Measurements from ENCODE around the gene MAGI1.

The MAGI1 gene

GRCh38 chr3:66010739-66011655 is 27.7 kb downstream of the MAGI1 start:
- peak; percentile 62 for DNase-seq

- no peak for DNase-seq
These were observed 28.4 kb downstream of the MAGI1 start for GRCh38 chr3:66010348-66010738.

DNA sequence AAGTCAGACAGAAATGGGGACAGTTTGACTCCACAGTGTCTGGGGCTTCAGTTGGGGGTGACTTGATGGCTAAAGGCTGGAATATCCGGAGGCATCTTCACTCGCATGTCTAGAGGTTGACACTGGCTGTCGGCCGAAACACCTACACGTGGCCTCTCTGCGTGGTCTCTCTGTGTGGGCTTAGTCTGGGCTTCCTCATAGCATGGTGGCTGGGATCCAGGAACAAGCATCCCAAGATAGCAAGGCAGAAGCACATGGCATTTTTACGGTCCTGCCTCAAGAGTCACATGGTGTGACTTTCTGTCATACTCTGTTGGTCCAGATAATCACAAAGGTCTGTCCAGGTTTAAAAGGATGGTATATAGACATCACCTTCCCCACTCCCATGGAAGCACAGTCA is 34.5 kb downstream of the MAGI1 start:
- DNase-seq = no peak

- DNase-seq = no peak
These were observed 37.1 kb downstream of the MAGI1 start for GRCh38 chr3:66001626-66002025.

- no peak for DNase-seq
These were observed 38.2 kb downstream of the MAGI1 start for GRCh38 chr3:66000506-66000905.

DNA sequence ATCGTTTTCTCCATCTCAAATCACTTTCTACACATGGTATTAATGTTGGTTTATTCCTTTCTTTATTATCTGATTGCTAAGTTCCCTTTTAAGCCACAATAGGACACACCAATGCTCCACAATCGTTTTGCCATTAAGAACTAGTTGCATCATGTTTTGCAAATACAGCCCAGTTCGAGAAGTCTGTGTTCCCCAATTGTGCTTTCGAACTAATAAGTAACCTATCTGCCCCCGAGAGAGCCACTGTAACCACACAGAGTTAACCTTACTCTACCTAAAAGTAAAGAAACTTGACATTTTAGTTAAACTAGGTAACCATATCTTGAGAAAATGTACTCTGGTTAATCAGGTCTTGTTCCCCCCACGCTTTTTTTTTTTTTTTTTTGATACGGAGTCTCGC is 39.1 kb downstream of the MAGI1 start:
- no peak for DNase-seq

GRCh38 chr3:65996589-65996988 is 42.1 kb downstream of the MAGI1 start:
- no peak for DNase-seq

DNA sequence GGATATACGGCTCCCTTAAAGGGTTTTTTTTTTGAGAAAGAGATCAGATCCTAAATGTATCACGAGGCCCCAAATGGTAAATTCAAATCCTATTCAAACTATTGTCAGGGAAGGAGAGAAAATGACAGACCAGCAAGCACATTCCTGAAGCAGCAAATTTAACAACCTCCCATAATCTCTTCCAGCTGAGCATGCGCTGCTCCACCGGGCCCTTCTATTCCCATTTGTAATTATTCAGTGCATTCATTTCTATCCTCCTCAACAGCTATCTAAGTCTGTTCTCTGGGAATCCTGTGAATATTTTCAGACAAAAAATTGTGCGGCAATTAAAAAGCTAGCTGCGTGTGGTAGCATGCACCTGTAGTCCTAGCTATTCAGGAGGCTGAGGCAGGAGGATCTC is 43.2 kb downstream of the MAGI1 start:
- no peak for DNase-seq

DNA sequence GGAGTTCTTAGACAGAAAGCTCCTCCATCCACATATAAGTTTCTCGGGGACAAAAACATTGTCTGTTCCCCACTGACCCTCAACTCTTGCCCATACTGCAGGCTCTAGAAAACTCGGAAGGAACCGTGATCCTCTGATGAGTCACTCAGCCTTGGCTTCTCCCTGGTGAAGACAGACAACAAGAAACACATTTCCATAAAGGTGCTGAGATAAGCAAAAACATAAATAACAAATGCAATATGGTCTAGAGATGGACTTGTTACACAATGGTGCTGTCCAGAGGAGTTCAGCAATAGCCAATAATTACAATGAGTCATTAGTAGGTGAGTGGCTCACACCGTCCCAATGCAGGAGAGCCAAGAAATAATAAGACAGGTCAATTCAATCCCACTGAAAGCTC is 43.7 kb downstream of the MAGI1 start:
- DNase-seq = no peak

DNA sequence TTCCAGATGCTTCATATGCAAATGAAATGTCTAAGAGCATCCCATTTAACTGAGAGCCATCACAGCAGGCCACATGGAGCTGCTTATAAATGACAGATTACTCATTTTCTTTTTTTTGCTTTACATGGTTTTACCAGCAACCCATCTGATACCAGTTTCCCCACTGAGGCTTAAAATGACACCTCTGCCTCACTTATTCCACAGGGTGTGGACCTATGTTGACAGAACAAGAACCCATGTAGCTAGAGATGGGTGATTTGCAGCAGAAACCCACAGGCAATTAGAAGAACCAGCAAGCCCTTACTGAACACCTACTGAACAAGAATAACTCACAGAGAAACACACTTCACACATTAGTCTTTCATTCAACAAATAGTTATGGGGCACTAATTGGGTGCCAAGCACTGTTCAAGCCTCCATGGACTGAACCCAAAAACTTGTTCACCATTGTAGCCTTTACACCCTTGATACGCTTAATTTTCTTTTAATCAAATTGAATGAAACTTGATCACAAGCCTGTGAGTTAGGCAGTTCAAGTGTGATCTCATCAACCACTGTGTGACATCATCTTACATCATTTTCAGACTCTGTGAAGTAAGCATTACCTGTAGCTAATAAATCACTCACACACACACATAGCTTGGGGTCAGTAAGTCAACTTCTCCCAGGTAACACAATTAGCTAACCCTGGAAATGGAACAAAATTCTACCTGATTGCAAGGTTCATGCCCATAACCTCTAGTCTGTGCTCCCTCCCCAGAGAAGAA is 45.4 kb downstream of the MAGI1 start:
- DNase-seq = no peak

GRCh38 chr3:65992106-65992505 is 46.6 kb downstream of the MAGI1 start:
- DNase-seq = no peak

DNA sequence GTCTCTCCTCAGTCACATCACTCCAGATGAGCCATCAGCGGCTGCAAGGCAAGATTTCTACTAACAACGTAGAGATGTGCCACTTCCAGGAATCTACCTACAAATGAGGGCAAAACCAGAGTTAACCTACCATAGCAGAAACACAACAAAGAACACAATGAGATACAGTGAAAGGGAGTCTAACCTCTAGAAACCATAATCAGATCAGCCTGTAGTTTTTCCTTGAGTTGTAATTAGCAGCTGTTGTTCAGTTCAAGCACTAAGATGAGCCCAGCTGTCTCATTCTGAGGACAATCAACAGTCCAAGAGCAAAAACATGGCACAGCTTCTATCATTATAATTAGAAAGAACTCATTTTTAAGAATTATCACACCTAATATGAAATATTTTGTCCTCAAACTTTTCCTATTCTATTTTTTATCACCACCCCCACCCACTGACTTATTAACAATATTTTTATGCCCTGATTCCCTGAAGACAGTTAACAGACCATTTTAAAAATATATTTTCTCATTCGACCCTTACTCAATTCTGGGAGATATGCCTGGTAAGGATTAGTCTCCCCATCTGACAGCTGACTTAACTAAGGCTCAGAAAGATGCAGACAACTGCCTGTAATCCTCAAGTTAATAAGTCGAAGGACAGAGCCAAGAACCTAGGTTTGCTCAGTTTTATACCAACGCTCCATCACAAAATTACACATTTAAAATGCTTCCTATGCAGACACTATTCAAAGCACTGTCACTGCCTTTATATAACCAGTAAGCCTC is 50.1 kb downstream of the MAGI1 start:
- DNase-seq = peak; percentile 16

DNA sequence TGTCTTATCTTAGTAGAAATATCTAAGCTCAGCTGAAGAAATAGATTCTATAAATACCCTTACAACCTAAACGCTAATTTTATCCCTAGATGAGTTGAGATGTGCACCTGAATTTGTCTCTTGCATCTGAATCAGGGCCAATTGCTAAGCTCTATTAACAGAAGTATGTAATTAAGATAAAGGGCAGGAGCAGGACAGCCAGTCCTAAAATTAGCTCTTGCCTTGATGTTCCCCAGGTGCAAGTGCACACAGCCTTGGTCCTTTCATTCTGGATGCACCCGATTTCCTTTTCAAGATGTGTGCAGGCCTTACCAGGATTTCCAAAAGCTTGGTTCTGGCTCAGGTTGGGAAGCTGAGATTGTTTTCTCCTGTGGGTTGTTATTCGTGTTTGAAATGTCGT is 52.4 kb downstream of the MAGI1 start:
- no peak for DNase-seq

DNA sequence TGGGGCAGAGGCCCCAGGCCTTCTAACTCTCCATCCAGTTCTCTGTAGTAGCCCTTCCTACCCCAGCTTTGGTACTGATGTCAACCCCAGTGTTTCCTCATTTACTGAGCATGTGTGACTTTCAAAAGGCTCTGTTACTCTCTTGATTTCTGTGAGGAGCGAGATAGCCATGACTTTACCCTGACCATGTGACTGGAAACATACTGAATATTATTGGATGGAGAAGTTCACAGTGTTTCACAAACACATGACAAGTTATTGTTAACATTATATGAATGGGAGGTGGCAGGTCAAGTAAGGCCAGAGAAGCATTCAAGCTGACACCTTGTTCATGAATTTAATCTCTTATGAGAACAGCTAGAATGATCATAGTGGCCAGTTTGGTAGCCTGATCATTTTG is 53.7 kb downstream of the MAGI1 start:
- no peak for DNase-seq

DNA sequence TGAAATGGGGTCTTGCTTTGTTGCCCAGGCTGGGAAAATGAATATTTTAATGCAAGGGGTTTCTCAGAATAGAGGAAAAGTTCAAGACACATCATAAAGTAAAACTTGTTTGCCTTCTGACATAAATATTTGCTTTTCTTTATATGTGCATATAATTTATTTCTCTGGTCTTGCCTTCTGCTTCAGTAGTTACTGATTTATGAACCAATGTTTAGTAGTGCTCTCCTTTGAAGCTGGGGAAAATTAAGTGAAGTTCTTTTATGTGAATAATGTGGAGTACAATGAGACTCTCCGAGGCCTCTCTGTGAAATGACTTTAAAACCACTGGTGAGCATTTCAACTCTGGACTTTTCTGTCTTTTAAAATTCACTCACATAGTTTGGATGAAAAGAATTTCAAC is 55.6 kb downstream of the MAGI1 start:
- no peak for DNase-seq

DNA sequence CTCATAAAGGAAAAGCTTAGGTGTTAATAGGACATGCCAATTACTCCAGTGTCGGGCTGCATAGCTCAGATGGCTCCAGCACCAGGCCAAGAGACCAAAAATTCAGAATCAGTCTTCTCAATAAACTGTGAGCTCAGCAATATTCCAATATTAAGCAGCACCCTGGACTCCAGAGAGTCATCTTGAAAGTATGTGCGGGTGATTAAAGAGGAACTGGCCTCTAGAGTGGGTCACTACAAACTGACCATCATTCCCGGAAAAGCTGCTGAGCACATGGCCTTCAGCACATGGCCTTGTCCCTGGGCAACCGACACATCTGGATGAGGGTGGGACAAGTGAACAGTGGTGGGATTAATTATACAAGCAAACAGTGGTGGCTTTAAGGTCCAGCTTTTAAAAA is 59.0 kb downstream of the MAGI1 start:
- no peak for DNase-seq

- DNase-seq = no peak
These were observed 59.6 kb downstream of the MAGI1 start for GRCh38 chr3:65979162-65979561.

DNA sequence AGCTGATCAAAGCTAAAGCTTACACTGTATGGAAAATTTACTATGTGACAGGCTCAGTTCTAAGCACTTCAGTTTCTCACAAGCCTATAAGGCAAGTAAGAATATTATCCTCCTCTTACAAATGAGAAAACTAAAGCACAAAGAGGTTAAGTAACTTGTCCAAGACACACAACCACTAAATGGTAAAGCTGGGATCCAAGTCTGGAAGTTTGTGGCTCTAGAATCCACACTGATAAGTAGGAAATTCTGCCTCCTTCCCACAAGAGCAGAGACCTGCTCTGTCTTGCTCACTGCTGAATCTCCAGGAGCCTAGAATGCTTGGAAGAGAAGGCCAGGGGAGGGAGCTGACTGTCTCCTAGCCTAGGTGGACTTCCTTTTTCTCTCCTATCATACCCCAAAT is 60.6 kb downstream of the MAGI1 start:
- DNase-seq = no peak

GRCh38 chr3:65975032-65975431 is 63.7 kb downstream of the MAGI1 start:
- no peak for DNase-seq

DNA sequence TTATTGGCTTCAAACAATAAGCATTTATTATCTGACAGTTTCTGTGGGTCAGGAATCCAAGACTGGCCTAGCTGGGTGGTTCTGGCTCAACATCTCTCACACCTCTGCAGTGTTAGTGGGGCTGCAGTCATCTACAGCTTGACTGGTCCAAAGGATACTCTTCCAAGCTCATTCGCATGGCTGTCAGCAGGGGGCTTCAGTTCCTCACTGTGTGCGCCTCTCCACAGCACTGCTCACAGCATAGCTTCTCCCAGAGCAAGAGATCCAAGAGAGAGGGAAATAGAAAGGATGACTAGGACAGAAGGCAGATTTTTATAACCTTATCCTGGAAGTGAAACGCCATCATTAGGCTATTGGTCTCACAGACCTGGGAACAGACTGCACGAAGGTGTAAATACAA is 64.2 kb downstream of the MAGI1 start:
- no peak for DNase-seq

- no peak for DNase-seq
These were observed 66.0 kb downstream of the MAGI1 start for GRCh38 chr3:65972765-65973164.

DNA sequence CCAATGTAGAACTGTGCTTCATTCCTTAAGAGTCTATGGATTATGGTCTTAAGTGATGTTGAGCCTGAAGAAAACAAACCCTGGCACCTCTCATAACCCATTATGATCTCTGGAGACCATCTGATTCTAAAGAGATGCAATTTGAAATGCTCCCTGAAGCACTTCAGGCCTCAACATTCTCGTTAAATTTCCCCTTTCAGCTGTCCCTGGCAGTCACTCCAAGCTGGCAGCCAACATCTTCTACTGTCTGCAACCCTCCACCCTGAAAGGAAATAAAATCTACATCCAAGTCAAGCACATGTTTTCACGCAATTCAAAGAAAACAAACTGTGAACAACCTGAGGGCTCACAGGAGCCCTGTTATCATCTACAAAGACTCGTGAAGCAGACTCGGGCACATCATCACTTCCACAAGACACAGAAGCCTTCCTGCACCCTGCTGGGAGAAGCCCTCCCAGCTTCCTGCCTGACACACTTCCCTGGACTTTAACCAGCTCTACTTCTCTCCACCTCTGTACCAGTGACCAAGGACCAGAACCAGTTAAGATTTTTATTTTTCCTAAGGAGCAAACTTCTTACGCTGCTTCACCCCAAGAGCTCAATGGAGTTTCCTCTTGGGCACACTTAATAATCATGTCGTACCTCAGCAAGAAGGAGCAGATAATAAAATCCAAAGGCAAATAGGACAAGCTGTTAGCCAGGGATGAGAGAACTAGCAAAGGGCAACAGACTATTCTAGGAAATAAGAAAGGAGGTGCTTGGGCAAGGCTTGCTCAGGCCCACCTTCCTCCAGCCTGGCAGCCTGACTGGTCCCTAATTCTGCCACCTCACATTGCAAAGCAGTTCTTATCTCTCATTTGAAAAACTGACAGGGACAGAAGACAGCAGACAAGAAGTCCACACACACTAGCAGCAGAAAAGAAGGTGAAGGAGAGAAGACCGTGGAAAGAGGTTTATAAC is 67.1 kb downstream of the MAGI1 start:
- DNase-seq = no peak
